GM18909 (cell line): ENCODE measurements around the gene KLRF1.

ENCODE experiments used
- ATAC-seq: cut with Tn5 transposase; IDR thresholded peaks from one replicate; pipeline ENCODE4 v1.9.1; 2021; ENCODE audit warnings: mild to moderate bottlenecking; ENCODE audit not compliant: unreplicated experiment, poor library complexity

The KLRF1 gene

GRCh38 chr12:9806714-9807113 is 20.6 kb upstream of the KLRF1 start:
- no peak for ATAC-seq

GRCh38 chr12:9808504-9808903 is 18.8 kb upstream of the KLRF1 start:
- ATAC-seq: no peak

DNA sequence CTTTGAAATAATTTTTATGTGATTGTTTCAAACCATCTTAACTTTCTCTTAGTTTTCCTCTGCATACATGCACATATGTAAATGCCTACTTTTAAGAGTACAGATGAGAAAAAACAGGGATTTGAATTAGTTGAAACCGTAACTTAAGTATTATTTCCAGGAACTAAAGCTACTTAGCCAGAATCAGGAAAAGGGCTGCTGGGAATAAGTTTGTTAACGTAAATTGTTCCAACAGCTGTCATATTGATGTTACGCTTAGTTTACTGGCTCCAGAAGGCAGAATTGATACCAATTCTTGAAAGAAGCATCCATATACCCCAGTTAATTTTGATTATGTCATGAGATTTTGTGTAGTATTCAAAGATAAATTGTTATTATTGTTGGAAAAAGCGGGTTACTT is 17.9 kb upstream of the KLRF1 start:
- no peak for ATAC-seq

DNA sequence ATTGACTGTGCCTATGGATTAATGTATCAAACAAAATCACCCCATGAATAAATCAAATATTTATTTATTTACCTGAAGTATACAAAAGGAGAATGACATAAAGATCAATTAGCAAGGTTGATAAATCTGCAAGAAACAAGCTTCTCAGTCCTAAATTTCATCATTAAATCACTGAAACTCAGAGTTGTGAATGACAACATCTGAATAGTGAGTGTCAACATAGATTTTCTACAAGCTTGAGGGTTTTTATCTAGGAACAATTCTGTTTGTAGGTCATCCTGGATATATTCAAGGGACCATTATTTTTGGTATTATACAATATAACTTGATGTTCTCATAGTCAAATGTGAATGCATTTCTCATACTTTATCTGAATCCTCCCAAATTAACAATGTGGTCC is 17.4 kb upstream of the KLRF1 start:
- ATAC-seq: no peak

GRCh38 chr12:9810671-9811070 is 16.6 kb upstream of the KLRF1 start:
- no peak for ATAC-seq

DNA sequence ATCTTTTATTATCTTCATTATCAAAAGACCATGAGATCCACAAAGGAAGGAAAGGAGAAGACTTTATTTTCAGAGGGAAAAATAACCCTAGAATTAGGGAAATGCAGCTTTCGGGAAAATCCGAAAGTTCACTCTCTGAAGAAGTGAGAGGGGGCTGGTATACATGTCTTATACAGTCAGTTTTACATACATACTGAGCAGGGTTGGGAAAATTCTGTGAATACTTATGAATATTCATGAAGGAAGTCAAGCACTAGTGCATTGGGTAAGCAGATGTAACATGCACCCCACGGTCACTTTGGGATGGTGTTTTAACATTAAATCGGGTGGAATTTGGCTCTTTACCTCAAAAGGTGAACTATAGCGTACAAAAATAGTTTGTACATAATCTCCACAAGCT is 15.7 kb upstream of the KLRF1 start:
- no peak for ATAC-seq

DNA sequence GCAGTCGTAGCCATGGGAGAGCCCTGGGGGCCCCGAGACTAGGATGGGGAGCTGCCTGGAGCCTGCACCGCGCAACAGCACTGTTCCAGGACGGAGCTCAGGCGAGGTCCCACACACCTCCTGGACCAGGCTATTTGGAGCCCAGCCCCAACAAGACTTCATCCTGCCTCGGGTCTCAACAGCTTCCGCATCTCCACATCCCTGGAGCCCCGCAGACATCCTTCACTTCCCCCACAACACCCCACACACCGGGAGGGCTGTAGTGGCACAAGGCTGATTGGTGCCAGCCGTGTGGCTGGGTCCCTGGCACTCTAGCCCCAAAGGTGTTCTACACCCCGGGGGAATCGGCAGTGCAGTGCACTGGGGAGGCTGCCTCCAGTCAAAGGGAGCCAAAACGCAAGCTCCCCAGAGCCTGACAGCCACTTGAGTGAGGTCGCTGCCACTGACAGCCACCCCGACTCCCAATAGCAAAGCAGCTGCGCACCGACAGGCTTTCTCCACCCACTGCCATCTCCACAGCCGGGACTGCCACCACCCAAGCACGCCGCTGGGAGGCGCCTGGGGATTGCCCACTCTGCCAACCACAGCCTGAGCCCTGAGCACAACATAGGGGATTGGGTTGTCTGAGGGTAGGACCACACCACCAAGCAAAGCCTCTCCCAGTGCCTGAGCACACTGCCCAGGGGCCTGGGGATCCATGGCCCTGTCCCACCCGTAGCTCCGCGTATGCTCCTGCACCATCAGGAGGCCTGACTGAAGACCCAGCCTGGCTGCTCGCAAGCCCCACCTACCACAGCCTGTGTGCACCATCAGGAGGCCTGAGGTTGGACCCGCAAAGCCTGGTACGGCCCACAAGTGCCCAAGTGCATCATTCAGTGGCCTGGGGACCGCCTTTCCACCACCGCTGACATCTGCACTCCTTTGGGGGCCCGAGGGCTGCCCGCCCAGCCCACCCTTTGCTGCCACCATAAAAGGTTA is 13.2 kb upstream of the KLRF1 start:
- peak; percentile 93 for ATAC-seq

GRCh38 chr12:9820281-9820930 is 6.9 kb upstream of the KLRF1 start:
- no peak for ATAC-seq

GRCh38 chr12:9829483-9829882 is 2.2 kb downstream of the KLRF1 start:
- ATAC-seq: no peak

DNA sequence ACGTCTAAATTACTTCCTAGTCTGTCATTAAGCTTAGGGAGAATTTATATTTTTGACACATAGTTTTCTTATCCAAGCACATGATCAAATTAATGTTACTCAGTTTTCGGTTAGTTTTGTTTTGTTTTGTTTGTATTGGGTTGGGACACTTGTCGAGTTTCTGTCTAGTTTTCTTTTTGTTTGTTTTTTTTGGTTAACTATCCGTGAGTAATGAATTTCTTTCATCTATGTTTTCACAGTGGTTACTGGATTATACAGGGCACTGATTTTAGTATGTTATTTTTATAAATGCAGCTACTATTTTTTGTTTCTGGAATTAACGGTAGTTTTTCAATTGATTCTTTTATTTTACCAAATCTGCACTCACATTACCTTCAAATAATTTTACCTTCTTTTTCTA is 2.7 kb downstream of the KLRF1 start:
- ATAC-seq: no peak

GRCh38 chr12:9831720-9832119 is 4.4 kb downstream of the KLRF1 start:
- no peak for ATAC-seq

GRCh38 chr12:9843407-9843806 is 16.1 kb downstream of the KLRF1 start:
- no peak for ATAC-seq

DNA sequence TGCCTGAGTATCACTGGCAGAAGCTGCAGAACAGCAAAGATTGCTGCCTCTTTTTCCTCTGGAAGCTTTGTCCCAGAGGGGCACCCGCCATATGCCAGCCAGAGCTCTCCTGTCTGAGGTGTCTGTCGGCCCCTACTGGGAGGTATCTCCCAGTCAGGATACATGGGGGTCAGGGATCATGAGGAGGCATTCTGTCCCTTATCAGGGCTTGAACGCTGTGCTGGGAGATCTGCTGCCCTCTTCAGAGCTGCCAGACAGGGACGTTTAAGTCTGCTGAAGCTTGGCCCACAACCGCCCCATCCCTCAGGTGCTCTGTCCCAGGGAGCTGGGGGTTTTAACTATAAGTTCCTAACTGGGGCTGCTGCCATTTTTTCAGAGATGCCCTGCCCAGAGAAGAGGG is 21.6 kb downstream of the KLRF1 start:
- ATAC-seq: no peak

DNA sequence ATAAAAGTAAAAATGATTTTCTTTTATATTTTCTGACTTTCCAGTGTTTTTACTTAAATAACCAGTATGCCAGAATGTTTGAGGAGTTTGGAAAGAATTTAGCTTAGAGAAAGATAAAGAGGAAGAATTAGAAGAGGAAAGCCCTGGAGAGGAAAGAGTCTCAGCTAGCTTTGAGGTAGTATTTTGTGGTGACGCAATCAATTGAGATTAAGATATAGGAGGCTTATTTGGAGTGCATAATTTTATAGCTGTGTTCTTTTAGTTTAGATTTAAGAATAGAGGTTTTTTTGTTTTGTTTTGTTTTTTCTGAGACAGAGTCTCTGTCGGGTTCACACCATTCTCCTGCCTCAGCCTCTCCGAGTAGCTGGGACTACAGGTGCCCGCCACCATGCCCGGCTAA is 23.8 kb downstream of the KLRF1 start:
- ATAC-seq: no peak

DNA sequence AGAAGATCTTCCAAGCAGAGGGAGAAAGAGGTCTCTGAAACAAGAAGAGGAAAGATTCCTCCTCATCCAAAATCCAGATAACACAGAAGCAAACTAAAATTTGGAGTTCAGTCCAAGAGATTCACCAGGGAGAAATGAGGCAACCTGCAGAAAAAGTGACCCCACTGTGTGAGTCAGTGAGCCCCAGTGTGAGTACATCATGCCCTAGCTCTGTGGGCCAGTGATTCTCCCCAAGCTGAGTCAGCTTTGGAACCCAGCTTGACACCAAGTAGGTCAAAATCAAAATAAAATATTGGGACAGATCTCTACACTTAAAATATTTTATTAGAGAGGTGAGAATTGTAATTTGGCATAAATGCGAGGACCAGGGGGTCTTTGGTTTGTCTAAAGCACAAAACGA is 24.6 kb downstream of the KLRF1 start:
- no peak for ATAC-seq

- ATAC-seq: no peak
Observed at GRCh38 chr12:9856151-9856550, 28.9 kb downstream of the KLRF1 start.

DNA sequence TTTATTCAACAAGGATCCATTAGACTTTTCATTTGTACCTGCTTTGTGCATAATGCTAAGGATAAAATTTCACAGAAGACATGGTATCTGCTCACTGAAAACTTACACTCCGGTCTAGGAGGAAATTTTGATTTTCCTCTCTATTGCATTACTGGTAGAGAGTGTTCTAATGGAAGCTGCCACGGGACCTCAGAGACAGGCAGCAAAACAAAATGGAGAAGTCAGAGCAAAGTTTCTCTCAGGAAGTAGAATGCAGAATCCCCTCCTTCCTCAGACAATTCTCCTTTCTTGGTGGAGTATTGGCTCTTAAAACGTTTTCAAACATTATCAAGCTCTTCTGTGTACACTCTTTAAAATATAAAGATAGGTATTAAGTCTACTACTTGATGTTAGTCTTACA is 29.6 kb downstream of the KLRF1 start:
- no peak for ATAC-seq

- no peak for ATAC-seq
Observed at GRCh38 chr12:9858135-9858534, 30.9 kb downstream of the KLRF1 start.

- ATAC-seq: no peak
Observed at GRCh38 chr12:9864913-9865675, 37.8 kb downstream of the KLRF1 start.

GRCh38 chr12:9866860-9867269 is 39.6 kb downstream of the KLRF1 start:
- ATAC-seq: no peak

DNA sequence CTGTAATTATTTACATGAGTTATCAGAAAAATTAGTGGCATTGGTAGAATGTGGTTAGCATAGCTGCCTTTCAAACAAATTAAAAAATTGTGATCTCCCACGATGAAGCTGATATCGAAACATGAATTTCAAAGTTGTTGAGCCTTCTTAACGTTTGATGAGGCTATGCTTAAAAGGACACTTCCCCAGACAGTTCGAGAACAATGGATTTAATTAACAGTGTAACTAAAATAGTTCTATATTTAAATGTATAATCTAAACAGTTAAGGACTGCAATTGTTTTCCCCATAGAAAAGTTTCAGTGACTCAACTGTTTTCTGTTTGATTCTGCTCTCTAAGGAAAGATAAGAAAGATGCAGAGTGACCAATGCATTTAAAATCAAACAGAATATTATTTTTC is 40.2 kb downstream of the KLRF1 start:
- no peak for ATAC-seq
